ENCODE data around the gene TTC17. TPM values are rescaled to one million over a fixed set of nuclear protein-coding genes. Genes with fewer than 3 reads are reported as not detected.

The TTC17 gene
- total RNA-seq, 4 donors from 2014 or later: 157 to 295 (median 248) TPM

DNA sequence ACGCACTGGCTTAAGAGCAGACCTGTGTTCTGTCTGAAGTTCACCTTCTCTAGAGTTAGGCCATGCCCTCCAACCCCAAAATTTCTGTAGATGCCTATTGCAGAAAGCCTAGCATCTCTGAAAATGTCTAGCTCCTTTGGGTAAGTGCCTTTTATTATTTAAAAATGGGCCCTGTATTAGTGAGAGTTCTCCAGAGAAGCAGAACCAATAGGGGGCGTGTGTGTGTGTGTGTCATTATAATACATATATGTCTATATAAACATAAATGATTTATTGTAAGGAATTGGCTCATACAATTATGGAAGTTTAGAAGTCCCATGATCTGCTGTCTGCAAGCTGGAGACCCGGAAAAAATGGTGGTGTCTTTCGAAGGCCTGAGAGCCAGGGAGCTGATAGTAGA, 144.7 kb downstream of the TTC17 start:
- Histone ChIP-seq H3K9me3 (no peaks in the 10 kb centered on the region), H3K4me1 (no peaks in the 10 kb centered on the region), H3K36me3 (no peaks in the 10 kb centered on the region), H3K4me3 (no peak overlapping the region), H3K27me3 (no peaks in the 10 kb centered on the region), H3K27ac (no peak overlapping the region)
- DNase-seq: no peak
- TF ChIP-seq, protein P1, sequence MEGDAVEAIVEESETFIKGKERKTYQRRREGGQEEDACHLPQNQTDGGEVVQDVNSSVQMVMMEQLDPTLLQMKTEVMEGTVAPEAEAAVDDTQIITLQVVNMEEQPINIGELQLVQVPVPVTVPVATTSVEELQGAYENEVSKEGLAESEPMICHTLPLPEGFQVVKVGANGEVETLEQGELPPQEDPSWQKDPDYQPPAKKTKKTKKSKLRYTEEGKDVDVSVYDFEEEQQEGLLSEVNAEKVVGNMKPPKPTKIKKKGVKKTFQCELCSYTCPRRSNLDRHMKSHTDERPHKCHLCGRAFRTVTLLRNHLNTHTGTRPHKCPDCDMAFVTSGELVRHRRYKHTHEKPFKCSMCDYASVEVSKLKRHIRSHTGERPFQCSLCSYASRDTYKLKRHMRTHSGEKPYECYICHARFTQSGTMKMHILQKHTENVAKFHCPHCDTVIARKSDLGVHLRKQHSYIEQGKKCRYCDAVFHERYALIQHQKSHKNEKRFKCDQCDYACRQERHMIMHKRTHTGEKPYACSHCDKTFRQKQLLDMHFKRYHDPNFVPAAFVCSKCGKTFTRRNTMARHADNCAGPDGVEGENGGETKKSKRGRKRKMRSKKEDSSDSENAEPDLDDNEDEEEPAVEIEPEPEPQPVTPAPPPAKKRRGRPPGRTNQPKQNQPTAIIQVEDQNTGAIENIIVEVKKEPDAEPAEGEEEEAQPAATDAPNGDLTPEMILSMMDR (IDR thresholded peaks at IDR 0.05): peak in 2 of 6 experiments; percentile 5 to 16
- no peak for TF ChIP-seq POLR2A (IDR thresholded peaks at IDR 0.05)

DNA sequence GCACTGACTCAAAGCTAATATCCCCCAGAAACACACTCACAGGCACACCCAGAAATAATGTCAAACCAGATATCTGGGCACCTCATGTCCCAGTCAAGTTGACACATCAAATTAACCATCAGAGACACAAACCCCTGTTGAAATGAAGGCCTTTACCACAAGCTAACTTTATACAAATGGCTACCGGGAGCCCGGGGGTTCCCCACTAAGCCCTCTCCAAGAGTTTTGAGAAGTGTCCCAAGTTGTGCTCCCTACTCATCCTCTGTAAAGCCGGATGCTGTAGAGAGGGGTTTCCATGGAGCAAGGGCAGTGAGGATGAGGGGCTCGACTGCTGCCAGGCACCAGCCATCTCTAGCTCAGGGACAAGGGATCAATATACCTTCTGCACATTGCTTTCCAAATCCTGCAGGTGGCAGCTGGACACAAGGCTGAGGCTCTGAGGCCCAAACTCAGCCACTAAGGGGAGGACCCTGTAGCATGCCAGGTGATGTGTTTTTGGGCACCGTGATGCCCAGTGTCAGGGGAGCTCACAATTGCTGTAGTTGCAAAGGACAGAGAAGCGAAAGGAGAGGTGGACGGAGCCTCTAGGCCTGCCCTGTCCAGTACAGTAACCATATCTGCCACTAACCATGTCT, 145.7 kb downstream of the TTC17 start:
- no peak for DNase-seq
- no peak for TF ChIP-seq POLR2A (IDR thresholded peaks at IDR 0.05)
- TF ChIP-seq, protein P1 (IDR thresholded peaks at IDR 0.05): peak in 3 of 6 experiments; percentile 48 to 67 (median 50)
- H3K4me1 ChIP-seq: no peaks in the 10 kb centered on the region
- no peak overlapping the region for H3K27ac ChIP-seq
- H3K36me3 ChIP-seq: no peaks in the 10 kb centered on the region
- no peak overlapping the region for H3K4me3 ChIP-seq
- no peaks in the 10 kb centered on the region for H3K27me3 ChIP-seq
- no peaks in the 10 kb centered on the region for H3K9me3 ChIP-seq

DNA sequence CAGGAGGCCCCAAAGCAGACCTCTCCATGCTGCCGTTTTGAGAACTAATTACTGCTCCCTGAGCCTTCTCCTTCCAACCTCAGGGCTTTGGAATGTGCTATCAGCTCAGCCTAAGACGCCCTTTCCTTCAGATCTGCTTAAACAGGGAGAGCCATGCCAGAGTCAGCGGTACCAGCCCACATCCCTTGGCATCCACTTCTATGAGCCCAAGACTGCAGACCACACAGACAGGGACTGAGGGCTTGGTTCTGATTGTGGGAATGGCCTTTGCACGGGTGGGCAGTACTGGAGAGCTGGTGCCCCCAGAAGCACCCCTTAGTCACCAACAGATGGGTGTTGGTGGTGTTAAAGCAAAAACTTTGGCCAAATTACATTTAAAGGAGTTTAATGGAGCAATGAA, 146.5 kb downstream of the TTC17 start:
- no peak overlapping the region for H3K4me3 ChIP-seq
- no peaks in the 10 kb centered on the region for H3K36me3 ChIP-seq
- H3K27ac ChIP-seq: no peak overlapping the region
- DNase-seq: no peak
- no peaks in the 10 kb centered on the region for H3K9me3 ChIP-seq
- no peaks in the 10 kb centered on the region for H3K27me3 ChIP-seq
- no peak for TF ChIP-seq POLR2A (IDR thresholded peaks at IDR 0.05)
- TF ChIP-seq, protein P1 (IDR thresholded peaks at IDR 0.05): no peak
- H3K4me1 ChIP-seq: no peaks in the 10 kb centered on the region

DNA sequence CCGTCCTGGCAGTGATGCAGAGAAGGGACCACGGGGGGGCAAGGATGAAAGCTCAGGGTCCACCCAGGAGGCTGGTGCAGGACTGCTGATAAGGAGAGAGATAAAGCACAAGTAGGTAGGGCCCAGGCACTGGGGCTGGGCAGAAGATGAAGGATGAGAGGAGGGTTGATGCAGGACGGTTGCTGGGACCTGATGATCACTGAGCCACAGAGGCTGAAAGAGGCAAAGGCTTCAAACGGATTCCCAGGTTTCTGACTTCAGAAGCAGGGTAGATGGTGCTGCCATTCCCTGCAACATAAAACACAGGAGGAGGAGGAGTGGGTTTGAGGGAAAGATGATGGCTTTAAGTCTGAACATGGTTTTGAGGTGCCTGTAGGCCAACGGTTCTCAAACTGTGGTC, 148.5 kb downstream of the TTC17 start:
- no peaks in the 10 kb centered on the region for H3K4me1 ChIP-seq
- no peaks in the 10 kb centered on the region for H3K27me3 ChIP-seq
- H3K4me3 ChIP-seq: no peak overlapping the region
- H3K9me3 ChIP-seq: no peaks in the 10 kb centered on the region
- no peak overlapping the region for H3K27ac ChIP-seq
- no peak for DNase-seq
- TF ChIP-seq POLR2A (IDR thresholded peaks at IDR 0.05): no peak
- TF ChIP-seq, protein P1 (IDR thresholded peaks at IDR 0.05): no peak
- H3K36me3 ChIP-seq: no peaks in the 10 kb centered on the region

DNA sequence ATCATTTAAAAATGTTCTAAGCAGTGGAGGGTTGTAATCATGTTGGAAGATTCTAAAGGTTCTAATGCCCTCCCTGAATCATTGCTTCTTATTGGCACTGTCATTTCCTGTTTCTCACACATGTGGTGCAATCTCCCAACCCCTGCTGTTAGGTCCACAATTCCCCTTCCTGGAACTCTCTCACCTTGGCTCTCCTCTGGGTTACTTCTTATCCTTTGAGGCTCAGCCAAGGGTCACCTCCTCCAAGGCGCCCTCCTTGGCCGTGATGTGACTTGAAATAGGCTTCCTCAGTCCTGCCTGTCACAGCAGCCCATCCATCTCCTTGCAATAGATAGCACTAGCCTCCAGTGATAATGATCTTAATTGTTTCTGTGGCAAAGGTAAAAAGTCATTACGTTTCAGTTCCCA, 149.8 kb downstream of the TTC17 start:
- H3K36me3 ChIP-seq: no peaks in the 10 kb centered on the region
- H3K9me3 ChIP-seq: no peaks in the 10 kb centered on the region
- no peak overlapping the region for H3K4me3 ChIP-seq
- peak in 2 of 3 donors; percentile 69 to 86 for DNase-seq
- H3K27ac ChIP-seq: peak overlapping the region in 2 of 4 donors; percentile 46 to 88
- no peaks in the 10 kb centered on the region for H3K27me3 ChIP-seq
- no peaks in the 10 kb centered on the region for H3K4me1 ChIP-seq
- TF ChIP-seq POLR2A (IDR thresholded peaks at IDR 0.05): no peak
- TF ChIP-seq, protein P1 (IDR thresholded peaks at IDR 0.05): no peak
